ENCODE data around the gene NECAB2.

NECAB2 gene

DNA sequence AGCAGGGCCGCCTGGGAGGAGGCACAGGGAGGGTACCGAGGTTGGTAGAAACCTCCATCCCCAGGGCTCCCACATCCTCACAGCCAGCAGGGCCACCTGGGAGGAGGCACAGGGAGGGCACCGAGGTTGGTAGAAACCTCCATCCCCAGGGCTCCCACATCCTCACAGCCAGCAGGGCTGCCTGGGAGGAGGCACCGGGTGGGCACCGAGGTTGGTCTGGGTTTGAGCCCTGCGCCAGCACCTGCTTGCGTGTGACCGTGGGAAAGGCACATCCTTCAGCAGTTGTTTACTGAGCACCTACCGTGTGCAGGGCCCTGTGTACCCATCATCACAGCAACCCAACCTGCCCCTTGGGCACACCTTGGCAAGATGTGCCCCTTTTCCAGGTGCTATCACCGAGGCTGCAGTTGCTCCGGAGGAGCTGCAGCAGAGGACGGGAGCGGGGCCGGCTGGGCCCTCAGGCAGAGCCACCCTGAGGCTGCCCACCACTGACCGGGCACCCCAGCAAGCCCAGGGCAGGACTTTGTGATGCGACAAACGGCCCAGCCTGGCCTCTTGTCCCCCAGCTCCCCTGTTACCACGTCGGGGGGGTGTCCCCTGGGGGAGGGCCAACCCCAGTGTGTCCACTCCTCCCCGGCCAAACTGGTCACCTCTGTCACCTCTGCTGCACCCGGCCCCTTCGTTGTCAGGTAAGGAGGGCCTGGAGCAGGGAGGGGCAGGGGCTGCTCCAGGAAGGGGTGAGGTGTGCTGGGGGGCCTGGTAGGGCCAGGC is 37.1 kb upstream of the NECAB2 start:
- H3K36me3 ChIP-seq (replicated peaks; ENCODE audit: insufficient read depth, low read length) = no peaks in the 10 kb centered on the region
- no peaks in the 10 kb centered on the region for H3K9me2 ChIP-seq (replicated peaks; ENCODE audit: insufficient read depth, low read length)
- TF ChIP-seq CTCF (IDR thresholded peaks at IDR 0.05; ENCODE audit: low read length) (no peak), EZH2 (optimal IDR thresholded peaks at IDR 0.05; ENCODE audit: low read depth, low read length) (no peak), EZH2phosphoT487 (IDR thresholded peaks at IDR 0.05; ENCODE audit: low read length) (no peak)
- H3K79me2 ChIP-seq (ENCODE audit: low read length) = no peaks in the 10 kb centered on the region
- no peak overlapping the region for H3K27ac ChIP-seq (ENCODE audit: low read length)
- H2AFZ ChIP-seq (ENCODE audit: low read length) = no peak overlapping the region
- no peaks in the 10 kb centered on the region for H3K4me1 ChIP-seq (ENCODE audit: low read length)
- H3K9ac ChIP-seq (ENCODE audit: low read length) = no peak overlapping the region
- H3K4me3 ChIP-seq (ENCODE audit: low read length) = no peak overlapping the region
- no peaks in the 10 kb centered on the region for H3K9me3 ChIP-seq (replicated peaks; ENCODE audit: insufficient read depth, low read length)
- H4K20me1 ChIP-seq (ENCODE audit: insufficient read depth, low read length) = no peaks in the 10 kb centered on the region
- H3K27me3 ChIP-seq (replicated peaks; ENCODE audit: insufficient read depth, low read length) = no peaks in the 10 kb centered on the region; the same call in 1 of the 2 replicates
- H3K4me2 ChIP-seq (ENCODE audit: low read depth, low read length) = no peak overlapping the region
- DNase-seq = no peak
- no peaks in the 10 kb centered on the region for H3F3A ChIP-seq (ENCODE audit: insufficient read depth, low read length)

DNA sequence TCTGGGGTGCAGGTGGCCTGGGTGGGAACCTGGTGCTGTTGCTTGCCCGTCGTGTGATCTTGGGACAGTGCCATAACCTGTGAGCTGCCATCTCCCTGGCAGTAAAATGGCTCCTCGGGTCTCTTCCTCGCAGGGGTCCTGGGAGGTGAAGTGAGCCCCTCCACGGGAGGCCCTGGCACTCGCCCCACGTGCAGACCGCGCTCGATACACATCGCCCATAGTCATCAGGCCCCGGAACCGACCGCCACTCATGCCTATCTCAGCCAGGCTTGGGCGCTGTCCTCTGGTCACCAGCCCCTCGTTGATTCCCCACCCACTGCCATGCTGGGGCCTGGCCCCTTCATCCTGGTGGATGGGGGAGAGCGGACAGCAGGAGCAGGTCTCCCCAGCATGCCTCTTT is 36.5 kb upstream of the NECAB2 start:
- Histone ChIP-seq H2AFZ (ENCODE audit: low read length) (no peak overlapping the region), H4K20me1 (ENCODE audit: insufficient read depth, low read length) (no peaks in the 10 kb centered on the region), H3K79me2 (ENCODE audit: low read length) (no peaks in the 10 kb centered on the region), H3K9ac (ENCODE audit: low read length) (no peak overlapping the region), H3F3A (ENCODE audit: insufficient read depth, low read length) (no peaks in the 10 kb centered on the region), H3K4me2 (ENCODE audit: low read depth, low read length) (no peak overlapping the region), H3K27me3 (replicated peaks; ENCODE audit: insufficient read depth, low read length) (no peaks in the 10 kb centered on the region; the same call in 1 of the 2 replicates), H3K4me3 (ENCODE audit: low read length) (no peak overlapping the region), H3K4me1 (ENCODE audit: low read length) (no peaks in the 10 kb centered on the region), H3K27ac (ENCODE audit: low read length) (no peak overlapping the region), H3K9me2 (replicated peaks; ENCODE audit: insufficient read depth, low read length) (no peaks in the 10 kb centered on the region), H3K36me3 (replicated peaks; ENCODE audit: insufficient read depth, low read length) (no peaks in the 10 kb centered on the region), H3K9me3 (replicated peaks; ENCODE audit: insufficient read depth, low read length) (no peaks in the 10 kb centered on the region)
- DNase-seq = no peak
- TF ChIP-seq CTCF (IDR thresholded peaks at IDR 0.05; ENCODE audit: low read length) (no peak), EZH2phosphoT487 (IDR thresholded peaks at IDR 0.05; ENCODE audit: low read length) (no peak), EZH2 (optimal IDR thresholded peaks at IDR 0.05; ENCODE audit: low read depth, low read length) (no peak)

DNA sequence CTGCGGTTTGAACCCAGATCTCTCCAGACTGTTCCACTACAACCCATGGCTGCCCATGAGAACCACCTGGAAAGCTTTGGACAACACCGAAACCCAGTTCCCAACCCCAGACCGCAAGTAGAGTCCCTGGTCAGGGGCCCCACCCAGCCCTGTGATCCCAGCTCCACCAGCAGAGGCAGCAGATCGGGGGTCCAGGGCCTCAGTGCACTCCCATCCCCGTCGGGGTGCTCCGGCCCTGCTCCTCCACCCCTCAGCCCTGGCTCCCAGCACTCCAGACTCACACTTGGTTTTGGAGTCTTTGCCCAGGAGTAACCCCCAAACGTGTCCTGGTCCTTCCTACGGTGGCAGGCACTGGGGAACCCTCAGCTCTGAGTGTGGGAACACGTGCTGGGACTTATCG is 35.7 kb upstream of the NECAB2 start:
- H3K79me2 ChIP-seq (ENCODE audit: low read length) = no peaks in the 10 kb centered on the region

More for the DNA sequence above, 35.7 kb upstream of the NECAB2 start:
- no peaks in the 10 kb centered on the region for H3K9me3 ChIP-seq (replicated peaks; ENCODE audit: insufficient read depth, low read length)
- H2AFZ ChIP-seq (ENCODE audit: low read length) = no peak overlapping the region
- H3K27me3 ChIP-seq (replicated peaks; ENCODE audit: insufficient read depth, low read length) = no peaks in the 10 kb centered on the region; the same call in 1 of the 2 replicates
- no peak overlapping the region for H3K9ac ChIP-seq (ENCODE audit: low read length)
- no peak overlapping the region for H3K4me2 ChIP-seq (ENCODE audit: low read depth, low read length)
- no peak overlapping the region for H3K27ac ChIP-seq (ENCODE audit: low read length)
- H3K4me3 ChIP-seq (ENCODE audit: low read length) = no peak overlapping the region
- H3F3A ChIP-seq (ENCODE audit: insufficient read depth, low read length) = no peaks in the 10 kb centered on the region
- H3K4me1 ChIP-seq (ENCODE audit: low read length) = no peaks in the 10 kb centered on the region
- DNase-seq = no peak
- H3K9me2 ChIP-seq (replicated peaks; ENCODE audit: insufficient read depth, low read length) = no peaks in the 10 kb centered on the region
- no peaks in the 10 kb centered on the region for H3K36me3 ChIP-seq (replicated peaks; ENCODE audit: insufficient read depth, low read length)
- TF ChIP-seq EZH2phosphoT487 (IDR thresholded peaks at IDR 0.05; ENCODE audit: low read length) (no peak), CTCF (IDR thresholded peaks at IDR 0.05; ENCODE audit: low read length) (no peak), EZH2 (optimal IDR thresholded peaks at IDR 0.05; ENCODE audit: low read depth, low read length) (no peak)
- no peaks in the 10 kb centered on the region for H4K20me1 ChIP-seq (ENCODE audit: insufficient read depth, low read length)
